GM04503 (cell line): ENCODE data around the gene HDAC11.
A peak's percentile ranks its signal among the peaks of the same experiment; 100 is the strongest.

Experiments
- DNase-seq: peaks from one replicate; pipeline ENCODE4 v3.0.0-alpha.2; 2012; ENCODE audit warnings: low read depth

HDAC11 gene

GRCh38 chr3:13525827-13526625 lies 45.9 kb downstream of the HDAC11 start:
- no peak for DNase-seq

GRCh38 chr3:13526626-13526949 lies 46.5 kb downstream of the HDAC11 start:
- no peak for DNase-seq

- DNase-seq = no peak
Observed at GRCh38 chr3:13528217-13528867, 48.2 kb downstream of the HDAC11 start.

- no peak for DNase-seq
Observed at GRCh38 chr3:13529196-13530112, 49.3 kb downstream of the HDAC11 start.

- DNase-seq = no peak
Observed at GRCh38 chr3:13530241-13531009, 50.3 kb downstream of the HDAC11 start.

GRCh38 chr3:13532085-13532484 lies 52.0 kb downstream of the HDAC11 start:
- no peak for DNase-seq

- DNase-seq = no peak
Observed at GRCh38 chr3:13532631-13533030, 52.5 kb downstream of the HDAC11 start.

- no peak for DNase-seq
Observed at GRCh38 chr3:13533885-13534301, 53.8 kb downstream of the HDAC11 start.

GRCh38 chr3:13535526-13535875 lies 55.4 kb downstream of the HDAC11 start:
- DNase-seq = no peak

GRCh38 chr3:13535905-13536304 lies 55.8 kb downstream of the HDAC11 start:
- DNase-seq = no peak

GRCh38 chr3:13536432-13536831 lies 56.3 kb downstream of the HDAC11 start:
- DNase-seq = no peak

- no peak for DNase-seq
Observed at GRCh38 chr3:13536832-13537231, 56.7 kb downstream of the HDAC11 start.

GRCh38 chr3:13537244-13537908 lies 57.3 kb downstream of the HDAC11 start:
- DNase-seq = no peak

- peak; percentile 97 for DNase-seq
Observed at GRCh38 chr3:13537909-13538296, 57.8 kb downstream of the HDAC11 start.

- no peak for DNase-seq
Observed at GRCh38 chr3:13538520-13539291, 58.6 kb downstream of the HDAC11 start.

GRCh38 chr3:13539292-13539638 lies 59.2 kb downstream of the HDAC11 start:
- DNase-seq = peak; percentile 52

GRCh38 chr3:13539671-13540070 lies 59.6 kb downstream of the HDAC11 start:
- DNase-seq = no peak

- no peak for DNase-seq
Observed at GRCh38 chr3:13540297-13540995, 60.3 kb downstream of the HDAC11 start.

GRCh38 chr3:13541691-13542090 lies 61.6 kb downstream of the HDAC11 start:
- no peak for DNase-seq

- DNase-seq = no peak
Observed at GRCh38 chr3:13542142-13542541, 62.0 kb downstream of the HDAC11 start.
